WI38 (cell line): ENCODE results near the gene PLEKHO2.

Experiments used
- H3K4me3 ChIP-seq: 2 replicates; pipeline ENCODE4 v1.5.1; 2011; ENCODE audit warnings: low read depth, mild to moderate bottlenecking, control low read depth, low read length
- CTCF ChIP-seq: IDR thresholded peaks from 2 replicates; pipeline ENCODE4 v1.5.1; 2012; ENCODE audit warnings: low read depth, mild to moderate bottlenecking, control low read depth, low read length

Gene PLEKHO2

DNA sequence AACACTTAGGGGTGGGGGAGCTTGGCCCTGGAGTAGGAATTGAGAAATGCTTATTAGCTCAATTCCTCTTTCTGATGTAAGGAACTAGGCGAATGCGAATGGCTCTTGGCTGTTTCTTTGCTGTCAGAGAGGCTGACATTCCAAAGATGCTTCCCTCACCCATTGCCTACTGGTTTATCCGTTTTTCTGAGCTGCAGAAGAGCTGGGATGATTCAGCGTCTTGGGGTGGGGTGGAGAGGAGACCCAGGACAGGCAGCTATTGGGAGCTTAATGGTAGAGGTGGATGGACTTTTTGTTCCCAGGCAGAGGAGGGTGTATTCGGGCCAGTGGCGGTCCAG, 9.8 kb downstream of the PLEKHO2 start:
- no peak for TF ChIP-seq CTCF

GRCh38 chr15:64854041-64854440, 12.3 kb downstream of the PLEKHO2 start:
- TF ChIP-seq CTCF, result no peak
- no peak overlapping the region for H3K4me3 ChIP-seq

More for the DNA sequence above, 9.8 kb downstream of the PLEKHO2 start:
- H3K4me3 ChIP-seq, result peak overlapping the region; percentile 16; the same call in 1 of the 2 replicates

- H3K4me3 ChIP-seq, result no peak overlapping the region
- no peak for TF ChIP-seq CTCF
Observed at GRCh38 chr15:64854526-64854925, 12.8 kb downstream of the PLEKHO2 start.

GRCh38 chr15:64855205-64855975, 13.7 kb downstream of the PLEKHO2 start:
- no peak for TF ChIP-seq CTCF
- no peak overlapping the region for H3K4me3 ChIP-seq

DNA sequence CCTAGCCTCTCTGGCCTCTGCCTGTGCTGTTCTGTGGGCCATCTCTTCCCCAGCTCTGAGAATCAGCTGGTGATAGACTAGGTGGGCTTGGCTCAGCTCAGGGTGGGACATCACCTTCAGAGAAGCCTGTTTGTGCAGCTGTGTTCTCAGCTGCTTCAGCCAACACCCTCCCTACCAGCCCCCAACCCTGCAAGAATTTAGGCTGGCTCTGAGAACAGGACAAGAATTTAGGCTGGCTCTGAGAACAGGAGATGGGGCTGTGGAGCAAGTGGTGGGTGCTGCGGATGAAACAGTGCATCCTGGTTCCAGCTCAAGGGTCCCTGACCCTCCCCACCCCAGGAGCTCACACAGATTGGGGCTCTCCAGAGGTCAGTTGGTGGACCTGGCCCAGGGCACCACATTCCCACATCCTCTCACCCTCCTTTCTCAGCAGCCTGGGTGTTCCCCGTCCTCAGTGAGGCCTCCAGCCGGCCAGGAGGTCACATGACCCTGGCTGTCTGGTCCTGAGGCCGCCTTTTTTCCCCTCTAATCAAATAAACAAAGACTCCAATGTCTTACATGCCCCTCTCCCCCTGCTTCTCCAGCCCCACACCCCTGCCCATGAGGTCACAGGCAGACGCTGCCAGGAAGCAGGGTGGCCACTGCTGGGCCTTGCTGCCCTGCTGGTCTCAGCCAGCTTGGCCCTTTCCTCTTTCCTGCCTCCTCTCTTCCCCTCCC, 14.9 kb downstream of the PLEKHO2 start:
- H3K4me3 ChIP-seq, result 0 out of 2 replicates have a peak overlapping the region, but pooled peaks have one; percentile 10
- TF ChIP-seq CTCF, result peak; percentile 24; the same call in 1 of the 2 replicates

GRCh38 chr15:64857421-64857820, 15.7 kb downstream of the PLEKHO2 start:
- no peak overlapping the region for H3K4me3 ChIP-seq
- no peak for TF ChIP-seq CTCF

DNA sequence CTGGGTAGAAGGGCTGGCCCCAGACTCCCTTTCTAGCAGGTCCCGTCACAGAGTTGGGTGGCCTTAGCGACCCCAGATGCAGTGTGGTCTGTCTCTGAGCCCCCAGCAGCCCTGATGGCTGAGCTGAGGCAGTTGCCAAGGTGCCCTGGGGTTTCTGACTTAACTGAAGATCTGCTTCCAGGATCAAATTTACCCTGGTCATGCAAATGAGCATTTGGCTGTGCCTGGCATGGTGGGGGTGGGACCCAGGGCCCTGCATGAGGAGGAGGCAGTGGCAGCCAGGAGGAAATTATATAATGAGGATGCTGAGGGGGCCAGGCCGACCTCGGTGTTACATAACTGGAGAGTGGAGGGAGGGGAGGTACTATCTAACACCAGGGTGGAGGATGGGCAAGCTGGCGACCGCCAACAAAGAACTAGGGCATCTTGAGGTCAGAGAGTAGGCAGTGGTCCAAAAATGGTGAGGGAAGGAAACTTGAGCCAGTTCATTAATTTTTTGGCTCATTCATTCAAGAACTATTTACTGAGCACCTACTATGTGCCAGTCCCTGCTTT, 16.4 kb downstream of the PLEKHO2 start:
- no peak for TF ChIP-seq CTCF
- no peak overlapping the region for H3K4me3 ChIP-seq
